Activated CD4-positive, alpha-beta T cell treated with anti-CD3 and anti-CD28 coated beads for 48 hours (primary cell): Measurements from ENCODE around the gene FAM72B.
"Not testable (repeated sequence)": the region's sequence is repeated elsewhere in the genome, so short reads cannot be mapped to it uniquely, and the experiment has no call there.

Experiments
- DNase-seq: peaks from one replicate; pipeline ENCODE4 v3.0.0-alpha.2; 2020

FAM72B gene

GRCh38 chr1:121199763-121200162, 15.6 kb upstream of the FAM72B start:
- DNase-seq = not testable (repeated sequence)

- DNase-seq = not testable (repeated sequence)
These were observed 13.1 kb upstream of the FAM72B start for GRCh38 chr1:121197095-121197882.

- DNase-seq = not testable (repeated sequence)
These were observed 8.4 kb upstream of the FAM72B start for GRCh38 chr1:121192512-121192911.

- DNase-seq = not testable (repeated sequence)
These were observed 3.8 kb upstream of the FAM72B start for GRCh38 chr1:121187914-121188313.

GRCh38 chr1:121186191-121186590, 2.1 kb upstream of the FAM72B start:
- DNase-seq = not testable (repeated sequence)

GRCh38 chr1:121185140-121185708, 1.1 kb upstream of the FAM72B start:
- peak; percentile 3 for DNase-seq

GRCh38 chr1:121183867-121184266, 273 bp downstream of the FAM72B start:
- peak; percentile 5 for DNase-seq

- not testable (repeated sequence) for DNase-seq
These were observed 5.9 kb downstream of the FAM72B start for GRCh38 chr1:121178197-121178596.

GRCh38 chr1:121176649-121177048, 7.5 kb downstream of the FAM72B start:
- DNase-seq = not testable (repeated sequence)

GRCh38 chr1:121168152-121168668, 15.9 kb downstream of the FAM72B start:
- DNase-seq = not testable (repeated sequence)

GRCh38 chr1:121167225-121167738, 16.9 kb downstream of the FAM72B start:
- DNase-seq = not testable (repeated sequence)

- DNase-seq = not testable (repeated sequence)
These were observed 18.8 kb downstream of the FAM72B start for GRCh38 chr1:121165296-121165695.

GRCh38 chr1:121163850-121164757, 20.0 kb downstream of the FAM72B start:
- not testable (repeated sequence) for DNase-seq

- not testable (repeated sequence) for DNase-seq
These were observed 22.8 kb downstream of the FAM72B start for GRCh38 chr1:121161199-121161901.

GRCh38 chr1:121160118-121160517, 24.0 kb downstream of the FAM72B start:
- DNase-seq = not testable (repeated sequence)

GRCh38 chr1:121157609-121158008, 26.5 kb downstream of the FAM72B start:
- DNase-seq = not testable (repeated sequence)

GRCh38 chr1:121156958-121157603, 27.1 kb downstream of the FAM72B start:
- DNase-seq = not testable (repeated sequence)

- DNase-seq = not testable (repeated sequence)
These were observed 28.3 kb downstream of the FAM72B start for GRCh38 chr1:121155671-121156358.

GRCh38 chr1:121154811-121155210, 29.3 kb downstream of the FAM72B start:
- DNase-seq = not testable (repeated sequence)

- DNase-seq = not testable (repeated sequence)
These were observed 31.4 kb downstream of the FAM72B start for GRCh38 chr1:121152788-121153187.

- not testable (repeated sequence) for DNase-seq
These were observed 32.8 kb downstream of the FAM72B start for GRCh38 chr1:121151294-121151693.
